ENCODE measurements around the gene ACTL10.
"Not testable (repeated sequence)": the region's sequence is repeated elsewhere in the genome, so short reads cannot be mapped to it uniquely, and the experiment has no call there.

The ACTL10 gene

DNA sequence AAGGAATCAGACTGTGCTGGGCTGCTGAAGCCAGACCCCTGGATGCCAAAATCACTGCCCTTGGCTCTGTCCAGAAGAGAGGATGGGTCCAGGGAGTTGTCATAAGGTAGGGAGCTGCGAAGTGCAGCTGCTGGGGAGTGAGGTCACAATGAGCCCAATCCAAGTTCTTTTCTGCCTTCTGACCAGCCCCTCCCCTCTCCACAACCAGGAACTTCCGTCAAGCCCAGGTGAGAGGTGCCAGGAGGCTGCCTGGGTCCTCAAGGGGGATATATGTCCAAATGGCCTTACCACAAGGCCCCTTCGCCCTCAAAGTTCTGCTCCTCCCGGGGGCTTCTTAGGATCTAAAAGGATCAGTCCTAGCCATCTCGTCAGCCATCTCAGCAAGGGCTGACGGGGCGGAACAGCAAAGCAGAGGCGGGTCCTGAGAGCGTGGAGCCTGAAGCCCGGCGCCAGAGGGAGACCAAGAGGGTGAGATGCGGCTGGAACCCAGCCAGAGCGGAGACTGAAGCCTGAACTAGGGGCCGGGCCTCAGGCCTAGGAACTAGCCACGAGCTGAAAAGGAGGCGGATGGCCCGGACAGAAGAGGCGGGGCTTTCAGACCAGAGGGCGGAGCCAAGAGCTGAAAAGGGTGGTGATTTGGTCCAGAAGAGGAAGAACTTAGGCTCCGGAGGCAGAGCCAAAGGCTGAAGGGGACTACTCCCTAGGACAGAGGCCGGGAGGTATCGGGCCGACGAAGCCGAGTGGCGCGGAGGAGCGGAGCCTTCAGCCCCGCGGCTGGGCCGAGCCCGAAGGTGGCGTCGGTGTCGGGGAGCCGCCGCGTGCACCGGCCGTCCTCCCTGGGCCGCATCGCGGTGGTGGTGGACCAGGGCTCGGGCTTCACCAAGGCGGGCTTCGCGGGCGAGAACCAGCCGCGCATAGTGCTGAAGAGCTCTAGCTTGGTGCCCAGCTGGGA, at the start of gene ACTL10:
Gene ACTL10 (plus strand): TSS at position 651 of the 952 bp plus-strand sequence. CDS start 555 bp downstream, outside the sequence.
- DNase-seq (ENCODE audit: low read depth in 2 of 2), result peak; percentile 64 to 68

DNA sequence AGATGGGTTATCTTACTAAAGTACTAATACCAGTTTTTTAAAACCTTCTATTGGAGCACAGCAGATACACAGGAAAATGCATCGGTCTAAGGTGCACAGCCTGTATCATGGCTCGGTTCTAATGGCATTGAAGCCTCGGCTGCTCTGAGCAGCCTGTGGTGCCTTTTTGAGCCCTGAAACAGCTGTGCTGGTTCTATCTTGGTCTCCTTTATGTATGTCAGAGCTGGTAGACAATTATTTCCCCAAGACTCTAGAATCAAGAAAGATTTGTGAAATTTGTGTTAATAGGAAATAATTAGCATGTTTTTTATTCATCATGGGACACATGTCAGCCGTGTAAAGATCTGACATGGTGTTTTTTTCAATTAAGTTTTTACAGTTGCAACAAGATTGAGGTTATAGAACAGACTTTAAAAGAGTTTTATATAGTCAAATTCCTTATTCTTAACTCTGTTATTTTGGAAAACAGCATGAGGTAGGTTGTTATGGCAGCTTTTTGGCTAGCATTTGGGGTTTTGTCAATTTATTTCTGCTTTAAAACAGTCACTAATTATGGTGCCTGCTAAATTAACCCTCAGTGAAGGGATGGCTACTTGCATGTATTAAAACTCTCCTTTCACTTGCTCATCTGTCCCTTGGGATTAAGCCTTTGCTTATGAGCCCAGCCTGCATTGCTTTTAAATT, 44.9 kb upstream of the ACTL10 start:
- DNase-seq (ENCODE audit: low read depth in 2 of 2), result no peak

DNA sequence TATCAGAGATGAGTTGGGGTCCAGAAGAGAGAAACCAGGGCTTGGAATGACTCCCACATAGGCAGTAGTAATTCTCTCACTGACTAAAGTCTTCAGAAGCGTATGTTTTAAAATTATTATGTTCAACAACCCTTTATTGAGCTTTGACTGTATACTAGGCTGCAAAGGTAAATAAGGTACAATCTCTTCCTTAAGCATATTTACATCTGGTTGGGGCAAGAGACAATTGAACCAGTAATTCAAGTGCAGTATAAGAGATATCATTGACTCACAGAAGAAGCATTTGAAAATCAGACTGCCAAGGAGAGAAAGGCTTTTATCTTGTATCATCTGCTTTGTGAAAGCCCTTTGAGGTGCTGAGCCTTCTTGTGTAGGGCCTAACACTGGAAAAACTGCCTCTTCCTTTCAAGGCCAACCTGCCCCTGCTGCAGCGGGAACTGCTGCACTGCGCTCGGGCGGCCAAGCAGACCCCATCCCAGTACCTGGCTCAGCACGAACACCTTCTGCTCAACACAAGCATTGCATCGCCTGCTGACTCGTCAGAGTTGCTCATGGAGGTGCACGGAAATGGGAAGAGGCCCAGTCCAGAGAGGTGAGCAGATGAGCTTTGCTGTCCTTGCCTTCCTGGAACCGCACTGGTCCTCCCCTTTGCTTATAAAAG, 43.9 kb upstream of the ACTL10 start:
- DNase-seq (ENCODE audit: low read depth in 2 of 2), result no peak

DNA sequence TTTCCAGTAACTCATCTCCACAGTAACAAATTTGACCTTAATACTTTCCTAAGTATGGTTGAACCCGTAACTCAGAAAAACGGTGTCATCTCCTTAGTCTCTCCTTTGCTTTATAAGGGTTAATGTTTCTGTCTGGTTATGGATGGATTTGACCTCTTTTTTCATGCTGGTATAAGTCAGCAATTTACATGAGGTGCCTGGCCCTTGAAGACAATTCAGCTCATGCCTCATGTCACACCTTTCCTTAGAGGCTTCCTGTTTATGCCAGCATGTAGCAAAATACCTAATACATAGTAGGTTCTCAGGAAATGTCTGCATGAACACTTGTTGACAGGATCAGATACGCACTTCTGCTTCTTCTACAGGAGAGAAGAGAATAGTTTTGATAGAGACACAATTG, 42.3 kb upstream of the ACTL10 start:
- DNase-seq (ENCODE audit: low read depth in 2 of 2), result no peak

DNA sequence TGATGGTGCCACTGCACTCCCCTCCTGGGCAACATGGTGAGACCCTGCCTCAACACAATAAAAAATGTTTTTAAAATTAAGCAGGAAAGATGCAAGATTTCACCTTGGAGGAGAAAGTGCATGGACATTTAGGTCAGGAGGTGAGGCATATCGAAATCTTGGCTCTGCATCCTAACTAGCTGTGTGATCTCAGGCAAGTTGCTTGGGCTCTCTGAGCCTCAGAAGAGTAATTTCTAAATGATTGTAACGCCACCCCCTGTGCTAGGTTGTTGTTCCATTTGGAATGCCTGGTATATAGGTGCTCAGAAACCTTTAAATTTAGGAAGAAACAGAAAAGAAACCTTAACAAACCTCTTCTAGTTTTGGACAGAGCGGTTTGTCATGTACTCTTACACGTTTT, 40.6 kb upstream of the ACTL10 start:
- DNase-seq (ENCODE audit: low read depth in 2 of 2), result no peak

DNA sequence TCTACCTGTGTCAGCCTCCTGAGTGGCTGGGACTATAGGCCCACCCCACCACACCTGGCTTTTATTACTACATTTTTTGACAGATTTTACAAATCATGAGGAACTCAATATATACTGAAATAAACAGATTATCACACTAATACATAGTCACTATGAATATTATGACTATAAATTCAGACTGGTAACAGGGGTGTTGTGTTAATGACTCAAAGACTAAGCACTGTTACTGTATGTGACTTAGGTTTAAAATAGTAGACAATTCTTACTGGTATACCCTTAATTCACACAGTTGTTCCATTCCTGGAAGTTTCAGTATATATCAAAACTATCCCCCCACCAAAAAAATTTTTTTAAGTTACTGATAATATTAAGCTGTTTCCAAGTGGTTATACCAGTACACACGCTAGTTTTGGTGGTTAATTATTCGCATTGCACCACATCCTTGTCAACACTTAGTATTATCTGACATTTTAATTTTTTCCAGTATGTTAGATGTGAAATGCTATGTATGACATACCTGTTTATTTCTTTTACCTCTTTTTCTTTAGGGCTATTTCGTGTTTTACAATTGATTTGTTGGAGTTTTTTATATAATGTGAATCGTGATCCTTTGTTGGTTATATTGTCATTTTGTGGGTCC, 39.0 kb upstream of the ACTL10 start:
- DNase-seq (ENCODE audit: low read depth in 2 of 2), result no peak

DNA sequence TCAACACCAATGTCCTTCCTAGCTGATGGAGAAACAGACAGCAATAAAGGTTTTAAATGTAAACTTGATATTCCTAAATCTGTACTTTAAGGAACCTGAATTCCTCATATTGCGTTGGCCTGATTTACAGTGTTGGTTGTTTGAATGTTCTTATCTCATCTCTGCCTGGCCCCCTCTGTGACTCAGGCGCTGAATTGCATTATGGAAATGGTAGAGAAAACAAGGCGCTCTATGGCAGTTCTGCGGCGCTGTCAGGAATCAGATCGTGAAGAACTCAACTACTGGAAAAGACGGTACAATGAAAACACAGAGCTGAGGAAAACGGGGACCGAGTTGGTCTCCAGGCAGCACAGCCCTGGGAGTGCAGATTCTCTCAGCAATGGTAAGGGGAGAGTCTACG, 37.2 kb upstream of the ACTL10 start:
- no peak for DNase-seq (ENCODE audit: low read depth in 2 of 2)

DNA sequence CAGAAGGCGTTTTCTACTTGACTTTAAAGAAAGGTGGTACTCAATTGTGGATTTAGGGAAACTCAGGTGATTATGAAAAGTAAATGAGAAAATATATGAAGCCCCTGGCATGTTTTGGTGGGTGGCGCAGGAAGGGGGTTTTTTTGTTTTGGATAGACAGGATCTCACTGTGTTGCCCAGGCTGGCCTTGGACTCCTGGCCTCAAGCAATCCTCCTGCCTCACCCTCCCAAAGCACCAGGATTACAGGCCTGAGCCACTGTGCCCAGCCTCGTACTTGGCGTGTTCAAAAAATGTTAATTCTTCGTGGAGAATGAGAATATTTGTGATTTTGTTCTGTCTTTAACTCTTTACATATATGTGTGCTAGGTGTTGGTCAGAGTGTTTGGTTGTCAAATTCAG, 36.8 kb upstream of the ACTL10 start:
- DNase-seq (ENCODE audit: low read depth in 2 of 2), result no peak

DNA sequence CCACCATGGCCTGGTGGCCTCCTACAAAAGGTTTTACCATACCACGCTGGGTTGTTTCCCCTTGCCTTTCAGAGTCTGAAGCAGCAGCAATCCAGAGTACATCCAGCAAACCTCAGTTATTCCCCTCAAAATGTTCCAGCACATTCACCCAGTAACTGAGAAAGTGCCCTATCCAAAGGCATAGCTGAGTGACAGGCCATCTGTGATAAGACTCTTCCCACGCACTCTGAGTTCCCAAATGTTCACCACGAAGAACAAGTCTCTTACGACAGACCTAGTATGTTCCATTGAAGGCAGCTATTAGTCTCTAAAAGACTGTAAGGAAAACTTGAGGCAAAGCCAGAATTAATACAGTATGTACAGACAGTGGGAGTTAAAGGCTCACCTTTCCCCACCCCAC, 36.2 kb upstream of the ACTL10 start:
- DNase-seq (ENCODE audit: low read depth in 2 of 2), result no peak

DNA sequence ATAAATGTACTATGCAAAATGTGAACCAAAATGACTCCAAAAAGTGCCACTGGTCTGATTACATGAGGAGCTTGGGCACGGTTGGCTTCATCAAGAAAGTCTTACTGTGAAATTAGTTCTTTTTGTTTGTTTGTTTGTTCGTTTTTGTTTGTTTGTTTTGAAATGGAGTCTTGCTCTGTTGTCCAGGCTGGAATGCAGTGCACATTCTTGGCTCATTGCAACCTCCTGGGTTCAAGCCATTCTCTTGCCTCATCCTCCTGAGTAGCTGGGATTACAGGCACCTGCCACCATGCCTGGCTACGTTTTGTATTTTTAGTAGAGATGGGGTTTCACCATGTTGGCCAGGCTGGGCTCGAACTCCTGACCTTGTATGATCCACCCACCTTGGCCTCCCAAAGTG, 34.8 kb upstream of the ACTL10 start:
- not testable (repeated sequence) for DNase-seq (ENCODE audit: low read depth in 2 of 2)

DNA sequence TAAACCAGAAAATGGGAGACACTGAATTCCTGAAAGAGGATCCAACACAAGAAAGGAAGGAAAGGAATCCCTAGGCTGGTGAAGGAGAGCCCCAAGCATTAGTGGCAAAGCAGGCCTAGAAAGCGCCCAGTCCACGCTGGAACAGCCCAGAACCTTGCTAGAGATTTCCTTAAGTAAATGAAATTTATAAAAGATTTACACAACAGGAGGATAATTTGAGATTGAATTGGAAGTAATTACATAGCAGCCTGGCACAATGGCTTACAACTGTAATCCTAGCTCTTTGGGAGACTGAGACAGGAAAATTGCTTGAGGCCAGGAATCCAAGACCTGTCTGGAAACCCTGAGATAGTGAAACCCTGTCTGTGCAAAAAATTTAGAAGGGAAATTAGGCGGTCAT, 31.4 kb upstream of the ACTL10 start:
- DNase-seq (ENCODE audit: low read depth in 2 of 2), result no peak

DNA sequence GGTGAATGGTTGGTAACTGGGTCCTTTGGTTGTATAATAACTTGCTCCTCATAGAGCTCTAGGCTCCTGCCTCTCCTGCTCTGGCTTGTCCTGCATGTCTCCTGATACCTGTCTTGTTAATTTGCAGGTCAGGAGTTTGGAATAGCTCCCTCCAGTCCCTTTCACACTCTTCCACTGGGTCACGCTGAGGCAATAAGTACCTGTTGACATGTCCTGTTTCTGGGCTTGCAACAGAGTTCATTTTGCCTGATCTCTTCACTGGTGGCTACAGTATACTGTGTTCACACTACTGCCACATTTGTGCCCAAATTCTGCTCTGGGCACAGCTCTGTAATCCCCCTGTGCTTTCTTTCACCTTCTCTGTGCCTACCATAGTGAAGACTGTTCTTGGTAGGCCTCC, 30.0 kb upstream of the ACTL10 start:
- no peak for DNase-seq (ENCODE audit: low read depth in 2 of 2)

DNA sequence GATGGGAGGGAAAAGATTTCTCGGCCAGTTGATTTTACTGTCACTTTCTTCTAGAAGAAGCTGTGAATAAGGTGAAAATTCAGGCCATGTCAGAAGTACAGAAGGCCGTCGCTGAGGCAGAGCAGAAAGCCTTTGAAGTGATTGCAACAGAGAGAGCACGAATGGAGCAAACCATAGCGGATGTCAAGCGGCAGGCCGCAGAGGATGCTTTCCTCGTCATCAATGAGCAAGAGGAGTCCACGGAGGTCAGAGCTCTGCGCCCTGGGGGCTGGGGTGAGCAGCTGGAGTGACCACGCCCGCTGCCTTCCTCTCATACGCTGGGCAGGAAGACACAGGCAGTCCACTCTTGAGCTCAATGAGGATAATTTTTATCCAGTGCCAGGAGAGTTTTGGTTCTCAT, 26.5 kb upstream of the ACTL10 start:
- DNase-seq (ENCODE audit: low read depth in 2 of 2), result no peak

DNA sequence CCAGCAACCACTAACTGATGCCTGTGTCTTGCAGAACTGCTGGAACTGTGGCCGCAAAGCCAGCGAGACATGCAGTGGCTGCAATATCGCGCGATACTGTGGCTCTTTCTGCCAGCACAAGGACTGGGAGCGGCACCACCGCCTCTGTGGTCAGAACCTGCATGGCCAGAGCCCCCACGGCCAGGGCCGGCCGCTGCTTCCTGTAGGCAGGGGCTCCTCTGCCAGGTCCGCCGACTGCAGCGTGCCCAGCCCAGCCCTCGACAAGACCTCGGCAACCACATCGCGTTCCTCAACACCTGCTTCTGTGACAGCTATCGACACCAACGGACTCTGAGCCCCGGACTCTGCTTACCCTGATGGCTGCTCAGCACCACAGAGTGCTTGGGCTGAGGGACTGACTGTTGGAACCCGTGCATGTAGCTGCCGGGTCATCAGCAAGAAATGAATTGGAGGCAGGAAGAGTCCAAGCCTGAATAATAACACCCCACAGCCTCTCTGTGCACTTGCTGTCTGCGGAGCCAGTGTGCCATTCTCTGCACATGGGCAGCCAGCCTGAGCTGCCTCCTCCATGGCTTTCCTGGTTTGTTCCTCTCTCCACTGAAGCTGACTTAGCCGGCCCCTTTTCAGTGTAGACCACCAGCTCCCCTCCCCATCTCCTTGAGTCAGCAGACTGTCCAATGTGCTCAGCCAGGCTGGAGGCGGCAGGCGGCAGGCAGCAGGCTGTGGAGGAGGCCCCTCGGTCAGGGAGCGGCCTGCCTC, 22.3 kb upstream of the ACTL10 start:
- DNase-seq (ENCODE audit: low read depth in 2 of 2), result no peak

DNA sequence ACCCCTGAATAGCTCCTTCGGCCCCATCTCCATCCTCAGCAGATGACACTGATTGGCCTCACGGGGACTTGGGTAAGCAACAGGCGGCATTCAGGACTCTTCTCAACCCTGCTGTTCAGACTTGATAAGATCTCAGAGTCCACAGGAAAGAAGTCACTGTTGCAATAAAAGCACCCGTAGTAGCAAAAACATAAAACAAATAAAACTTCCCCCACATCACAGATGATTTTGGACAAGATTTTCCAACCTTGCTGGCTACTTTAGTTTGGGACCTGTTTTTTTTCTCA, 21.7 kb upstream of the ACTL10 start:
- no peak for DNase-seq (ENCODE audit: low read depth in 2 of 2)

DNA sequence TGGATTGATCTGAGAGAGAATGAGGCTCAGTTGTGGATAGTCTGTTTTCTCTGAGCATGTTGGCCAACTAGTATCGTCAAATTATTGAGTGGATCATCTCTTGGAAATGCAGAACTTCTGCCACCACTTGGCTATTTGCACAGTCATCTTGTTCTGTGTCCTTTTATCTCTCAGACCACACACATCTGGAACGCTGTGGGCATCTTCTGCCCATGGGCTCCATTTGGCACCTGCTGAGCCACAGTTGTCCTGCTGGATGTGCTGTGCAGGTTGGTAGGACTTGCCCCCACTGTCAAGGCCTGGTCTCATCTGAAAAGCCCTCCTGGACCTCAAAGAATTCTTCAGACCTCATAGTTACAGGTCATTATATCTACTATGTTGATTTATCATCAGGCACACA, 21.3 kb upstream of the ACTL10 start:
- no peak for DNase-seq (ENCODE audit: low read depth in 2 of 2)

DNA sequence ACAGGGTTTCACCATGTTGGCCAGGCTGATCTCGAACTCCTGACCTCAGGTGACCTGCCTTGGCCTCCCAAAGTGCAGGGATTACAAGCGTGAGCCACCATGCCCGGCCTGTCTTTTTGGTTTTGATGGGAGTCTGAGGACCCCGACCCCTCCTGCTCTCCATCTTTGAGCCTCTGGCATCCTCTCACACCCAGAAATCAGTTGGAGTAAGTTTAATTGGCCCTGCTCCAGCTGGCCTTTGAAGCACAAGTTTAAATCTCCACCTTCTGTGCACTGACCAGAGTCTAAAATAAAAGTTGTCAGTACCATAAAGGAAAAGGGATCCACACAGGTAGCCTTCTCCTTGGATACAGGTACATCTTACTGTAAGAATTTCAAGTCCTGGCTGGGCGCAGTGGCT, 20.6 kb upstream of the ACTL10 start:
- no peak for DNase-seq (ENCODE audit: low read depth in 2 of 2)

DNA sequence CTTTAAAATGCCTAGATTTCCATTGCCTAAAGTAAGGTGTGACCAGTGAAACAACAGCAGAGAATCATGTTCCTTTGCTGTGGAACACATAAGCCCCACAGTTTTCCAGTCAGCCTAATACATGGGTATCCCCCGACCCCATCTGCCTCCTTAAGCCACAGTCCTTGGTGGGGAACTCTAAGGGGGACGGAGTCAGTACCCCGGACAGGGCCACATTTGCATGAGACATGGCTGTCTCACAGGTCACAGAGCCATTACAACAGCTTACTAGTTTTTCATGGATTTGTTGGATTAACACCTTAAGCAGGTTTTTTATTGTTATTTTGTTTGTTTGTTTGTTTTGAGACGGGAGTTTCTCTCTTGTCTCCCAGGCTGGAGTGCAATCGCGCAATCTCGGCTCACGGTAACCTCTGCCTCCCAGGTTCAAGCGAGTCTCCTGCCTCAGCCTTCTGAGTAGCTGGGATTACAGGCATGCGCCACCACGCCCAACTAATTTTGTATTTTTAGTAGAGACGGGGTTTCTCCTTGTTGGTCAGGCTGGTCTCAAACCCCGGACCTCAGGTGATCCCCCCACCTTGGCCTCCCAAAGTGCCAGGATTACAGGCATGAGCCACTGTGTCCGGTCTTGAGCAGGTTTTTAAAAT, 19.7 kb upstream of the ACTL10 start:
- not testable (repeated sequence) for DNase-seq (ENCODE audit: low read depth in 2 of 2)

DNA sequence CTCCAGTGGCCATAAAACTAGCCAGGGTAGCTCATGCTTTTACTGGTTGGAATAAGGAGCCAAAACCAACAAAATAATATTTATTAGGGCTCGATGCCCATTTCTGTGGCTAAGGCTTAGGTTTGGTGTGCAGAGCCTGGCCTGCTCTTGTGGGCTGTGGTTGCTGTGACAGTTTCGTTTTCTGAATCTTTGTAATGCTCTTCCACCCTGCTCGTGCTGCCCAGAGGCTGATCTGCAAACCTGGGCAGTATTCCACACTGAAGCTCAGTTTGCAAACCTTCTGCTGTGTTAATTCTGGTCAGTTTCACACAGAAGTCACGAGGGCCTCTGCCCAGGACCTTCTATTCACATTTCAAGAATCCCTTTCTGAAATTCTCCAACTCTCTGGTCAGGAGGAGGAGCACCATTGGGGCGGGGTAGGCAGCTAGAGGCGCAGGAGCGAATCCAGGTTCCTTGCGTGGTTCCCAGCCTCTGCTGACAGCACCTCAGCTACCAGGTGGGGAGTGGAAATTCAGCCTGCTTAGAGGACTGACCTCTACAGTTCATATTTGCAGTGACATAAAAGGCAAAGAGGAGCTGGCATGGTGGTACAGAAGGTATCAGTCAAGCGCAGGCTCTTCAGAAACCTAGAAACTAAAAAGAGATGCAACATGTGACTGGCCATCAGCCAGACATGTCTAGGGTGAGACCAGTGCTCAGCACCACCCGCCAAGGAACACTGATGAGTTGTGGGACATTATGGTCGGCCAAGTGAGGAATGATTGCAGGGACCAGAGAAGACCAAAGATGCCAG, 18.9 kb upstream of the ACTL10 start:
- DNase-seq (ENCODE audit: low read depth in 2 of 2), result no peak

DNA sequence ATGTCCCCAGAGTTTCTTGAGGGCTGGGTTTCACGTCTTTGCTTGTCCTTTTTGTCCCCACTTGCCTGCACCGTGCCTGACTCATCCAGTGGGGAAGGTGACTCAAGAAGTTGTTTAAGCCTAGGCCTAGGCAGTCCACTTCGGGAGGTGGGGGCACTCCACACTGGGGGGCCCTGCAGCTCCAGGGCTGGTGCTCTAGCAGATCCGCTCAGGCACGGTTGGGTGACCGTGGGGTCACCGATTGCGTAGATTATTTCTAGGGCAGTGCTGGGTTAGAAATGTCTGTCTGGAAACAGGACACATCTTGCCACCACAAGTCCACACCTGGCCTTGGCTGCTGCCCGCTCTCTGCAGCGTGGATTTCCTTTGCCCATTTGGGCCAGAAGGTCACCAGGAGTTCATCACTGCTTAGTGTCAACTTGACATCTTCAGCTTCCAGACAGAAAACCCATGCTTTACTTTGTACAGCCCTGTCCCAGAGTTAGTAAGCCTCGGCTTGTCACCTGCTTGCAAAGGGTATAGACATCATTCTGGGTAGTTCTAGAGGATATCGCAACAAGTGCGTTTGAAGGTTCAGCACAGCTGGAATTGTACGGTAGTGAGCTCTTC, 18.2 kb upstream of the ACTL10 start:
- no peak for DNase-seq (ENCODE audit: low read depth in 2 of 2)
